MM.1S (cell line): ENCODE results near the gene HSDL1.

Experiments used
- DNase-seq: peaks from one replicate; pipeline ENCODE4 v3.0.0-alpha.2; 2015
- H2AFZ ChIP-seq: fragments of 300-600 bp; sonication (generic); 2 replicates; pipeline ENCODE4 v1.6.0; 2016; ENCODE audit warnings: antibody characterized with exemption, low read length
- H3F3A ChIP-seq: fragments of 300-600 bp; sonication (generic); 2 replicates; pipeline ENCODE4 v1.6.1; 2016; ENCODE audit warnings: mild to moderate bottlenecking, antibody characterized with exemption, low read length, moderate library complexity, mixed read lengths; ENCODE audit not compliant: insufficient read depth
- H3K27ac ChIP-seq: fragments of 300-600 bp; sonication (generic); 2 replicates; pipeline ENCODE4 v1.5.1; 2016; ENCODE audit warnings: mild to moderate bottlenecking, low read length
- H3K27me3 ChIP-seq: fragments of 300-600 bp; sonication (generic); replicated peaks from 2 replicates; pipeline ENCODE4 v1.6.0; 2016; ENCODE audit warnings: low read length; ENCODE audit not compliant: insufficient read depth
- H3K36me3 ChIP-seq: fragments of 300-600 bp; sonication (generic); replicated peaks from 2 replicates; pipeline ENCODE4 v1.6.1; 2016; ENCODE audit warnings: mild to moderate bottlenecking, low read length, mixed read lengths; ENCODE audit not compliant: insufficient read depth
- H3K4me1 ChIP-seq: fragments of 300-600 bp; sonication (generic); 2 replicates; pipeline ENCODE4 v1.6.1; 2016; ENCODE audit warnings: low read length, mixed read lengths
- H3K4me2 ChIP-seq: fragments of 300-600 bp; sonication (generic); 2 replicates; pipeline ENCODE4 v1.6.0; 2016; ENCODE audit warnings: low read depth, low read length
- H3K4me3 ChIP-seq: fragments of 300-600 bp; sonication (generic); 2 replicates; pipeline ENCODE4 v1.5.1; 2016; ENCODE audit warnings: low read length, mixed read lengths
- H3K79me2 ChIP-seq: fragments of 300-600 bp; sonication (generic); 2 replicates; pipeline ENCODE4 v1.6.1; 2016; ENCODE audit warnings: mixed run types, low read length, mixed read lengths
- H3K9ac ChIP-seq: fragments of 300-600 bp; sonication (generic); 2 replicates; pipeline ENCODE4 v1.6.1; 2016; ENCODE audit warnings: low read length, mixed read lengths
- H3K9me2 ChIP-seq: fragments of 300-600 bp; sonication (generic); replicated peaks from 2 replicates; pipeline ENCODE4 v1.6.1; 2016; ENCODE audit warnings: mild to moderate bottlenecking, low read length, mixed read lengths; ENCODE audit not compliant: insufficient read depth
- H3K9me3 ChIP-seq: fragments of 300-600 bp; sonication (generic); replicated peaks from 2 replicates; pipeline ENCODE4 v1.6.1; 2016; ENCODE audit warnings: mild to moderate bottlenecking, low read length, mixed read lengths; ENCODE audit not compliant: insufficient read depth
- H4K20me1 ChIP-seq: fragments of 300-600 bp; sonication (generic); 2 replicates; pipeline ENCODE4 v1.6.1; 2016; ENCODE audit warnings: mild to moderate bottlenecking, low read length, moderate library complexity, mixed read lengths; ENCODE audit not compliant: insufficient read depth
- CTCF ChIP-seq: fragments of 300-600 bp; sonication (generic); IDR thresholded peaks from 2 replicates; pipeline ENCODE4 v1.5.1; 2016; ENCODE audit warnings: antibody characterized with exemption, low read length, mixed read lengths
- EZH2 ChIP-seq: fragments of 300-600 bp; sonication (generic); optimal IDR thresholded peaks from 2 replicates; pipeline ENCODE3; 2017; ENCODE audit warnings: low read depth, mild to moderate bottlenecking, antibody characterized with exemption, low read length, mixed read lengths
- EZH2phosphoT487 ChIP-seq: fragments of 300-600 bp; sonication (generic); IDR thresholded peaks from 2 replicates; pipeline ENCODE4 v1.6.1; 2018; ENCODE audit warnings: antibody characterized with exemption, low read length

Gene HSDL1

GRCh38 chr16:84107921-84108320, 37.1 kb downstream of the HSDL1 start:
- H3K9me2 ChIP-seq = no peaks in the 10 kb centered on the region
- H3K79me2 ChIP-seq = peaks cover 67% of the 10 kb centered on the region
- no peaks in the 10 kb centered on the region for H4K20me1 ChIP-seq
- H2AFZ ChIP-seq = no peak overlapping the region
- no peak overlapping the region for H3K4me2 ChIP-seq
- DNase-seq = no peak
- no peak overlapping the region for H3K27ac ChIP-seq
- no peaks in the 10 kb centered on the region for H3K9me3 ChIP-seq
- no peak overlapping the region for H3K9ac ChIP-seq
- H3K36me3 ChIP-seq = no peaks in the 10 kb centered on the region
- no peak overlapping the region for H3K4me3 ChIP-seq
- TF ChIP-seq CTCF (no peak), EZH2phosphoT487 (no peak), EZH2 (no peak)
- peaks cover 19% of the 10 kb centered on the region for H3F3A ChIP-seq
- peaks cover 24% of the 10 kb centered on the region for H3K4me1 ChIP-seq
- H3K27me3 ChIP-seq = no peaks in the 10 kb centered on the region

- Histone ChIP-seq H3K4me3 (no peak overlapping the region), H3K27me3 (no peaks in the 10 kb centered on the region), H3K9ac (no peak overlapping the region), H3K9me2 (no peaks in the 10 kb centered on the region), H3K4me2 (no peak overlapping the region), H3K9me3 (no peaks in the 10 kb centered on the region), H3K79me2 (peaks cover 84% of the 10 kb centered on the region), H3K36me3 (no peaks in the 10 kb centered on the region), H2AFZ (no peak overlapping the region), H3K4me1 (peaks cover 26% of the 10 kb centered on the region), H3K27ac (no peak overlapping the region), H4K20me1 (no peaks in the 10 kb centered on the region), H3F3A (peaks cover 19% of the 10 kb centered on the region)
- TF ChIP-seq CTCF = no peak
- no peak for TF ChIP-seq EZH2phosphoT487
- TF ChIP-seq EZH2 = no peak
- no peak for DNase-seq
Observed at GRCh38 chr16:84105948-84106740, 38.8 kb downstream of the HSDL1 start.

- TF ChIP-seq EZH2 (no peak), CTCF (no peak), EZH2phosphoT487 (no peak)
- H3K27me3 ChIP-seq = no peaks in the 10 kb centered on the region
- no peak overlapping the region for H3K9ac ChIP-seq
- peaks cover 12% of the 10 kb centered on the region for H3F3A ChIP-seq
- H3K4me2 ChIP-seq = no peak overlapping the region
- H2AFZ ChIP-seq = no peak overlapping the region
- no peak for DNase-seq
- H3K9me3 ChIP-seq = no peaks in the 10 kb centered on the region
- peaks cover 19% of the 10 kb centered on the region for H3K4me1 ChIP-seq
- H3K27ac ChIP-seq = no peak overlapping the region
- H3K79me2 ChIP-seq = peaks cover 86% of the 10 kb centered on the region
- H3K36me3 ChIP-seq = no peaks in the 10 kb centered on the region
- no peaks in the 10 kb centered on the region for H4K20me1 ChIP-seq
- no peak overlapping the region for H3K4me3 ChIP-seq
- H3K9me2 ChIP-seq = no peaks in the 10 kb centered on the region
Observed at GRCh38 chr16:84105301-84105815, 39.6 kb downstream of the HSDL1 start.
